Medulla oblongata (tissue), 1 donor: Measurements from ENCODE around the gene ICAM1.

Experiments
- DNase-seq: peaks from one replicate; pipeline ENCODE4 v3.0.0-alpha.2; 2015; ENCODE audit errors: extremely low spot score

ICAM1 gene

GRCh38 chr19:10292789-10293636 lies 22.1 kb downstream of the ICAM1 start:
- no peak for DNase-seq

- no peak for DNase-seq
Measured at GRCh38 chr19:10293637-10294367, 22.9 kb downstream of the ICAM1 start.

DNA sequence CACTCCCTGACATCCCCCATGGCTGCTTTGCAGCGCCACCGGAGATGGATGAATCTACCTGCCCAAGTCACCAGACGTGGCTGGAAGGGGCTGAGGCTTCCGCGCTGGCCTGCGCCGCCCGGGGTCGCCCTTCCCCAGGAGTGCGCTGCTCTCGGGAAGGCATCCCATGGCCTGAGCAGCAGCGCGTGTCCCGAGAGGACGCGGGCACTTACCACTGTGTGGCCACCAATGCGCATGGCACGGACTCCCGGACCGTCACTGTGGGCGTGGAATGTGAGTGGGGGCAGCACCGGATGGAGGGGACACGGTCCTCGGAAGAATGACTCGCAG lies 23.4 kb downstream of the ICAM1 start:
- DNase-seq = no peak

DNA sequence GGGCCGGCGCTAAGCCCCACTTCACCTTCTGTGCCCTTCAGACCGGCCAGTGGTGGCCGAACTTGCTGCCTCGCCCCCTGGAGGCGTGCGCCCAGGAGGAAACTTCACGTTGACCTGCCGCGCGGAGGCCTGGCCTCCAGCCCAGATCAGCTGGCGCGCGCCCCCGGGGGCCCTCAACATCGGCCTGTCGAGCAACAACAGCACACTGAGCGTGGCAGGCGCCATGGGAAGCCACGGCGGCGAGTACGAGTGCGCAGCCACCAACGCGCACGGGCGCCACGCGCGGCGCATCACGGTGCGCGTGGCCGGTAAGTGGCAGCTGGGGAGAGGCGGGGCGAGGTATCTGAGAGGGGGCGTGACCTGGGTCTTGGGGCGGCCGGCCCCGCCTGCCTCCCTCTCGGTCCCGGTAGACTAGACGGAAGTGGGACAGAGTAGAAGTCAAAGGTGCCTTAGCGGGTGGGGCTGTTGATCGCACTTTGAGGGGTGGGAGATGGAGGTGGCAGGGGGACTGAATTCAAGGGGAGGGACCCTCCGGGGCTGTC lies 24.5 kb downstream of the ICAM1 start:
- no peak for DNase-seq

GRCh38 chr19:10295847-10296591 lies 25.1 kb downstream of the ICAM1 start:
- DNase-seq = no peak

DNA sequence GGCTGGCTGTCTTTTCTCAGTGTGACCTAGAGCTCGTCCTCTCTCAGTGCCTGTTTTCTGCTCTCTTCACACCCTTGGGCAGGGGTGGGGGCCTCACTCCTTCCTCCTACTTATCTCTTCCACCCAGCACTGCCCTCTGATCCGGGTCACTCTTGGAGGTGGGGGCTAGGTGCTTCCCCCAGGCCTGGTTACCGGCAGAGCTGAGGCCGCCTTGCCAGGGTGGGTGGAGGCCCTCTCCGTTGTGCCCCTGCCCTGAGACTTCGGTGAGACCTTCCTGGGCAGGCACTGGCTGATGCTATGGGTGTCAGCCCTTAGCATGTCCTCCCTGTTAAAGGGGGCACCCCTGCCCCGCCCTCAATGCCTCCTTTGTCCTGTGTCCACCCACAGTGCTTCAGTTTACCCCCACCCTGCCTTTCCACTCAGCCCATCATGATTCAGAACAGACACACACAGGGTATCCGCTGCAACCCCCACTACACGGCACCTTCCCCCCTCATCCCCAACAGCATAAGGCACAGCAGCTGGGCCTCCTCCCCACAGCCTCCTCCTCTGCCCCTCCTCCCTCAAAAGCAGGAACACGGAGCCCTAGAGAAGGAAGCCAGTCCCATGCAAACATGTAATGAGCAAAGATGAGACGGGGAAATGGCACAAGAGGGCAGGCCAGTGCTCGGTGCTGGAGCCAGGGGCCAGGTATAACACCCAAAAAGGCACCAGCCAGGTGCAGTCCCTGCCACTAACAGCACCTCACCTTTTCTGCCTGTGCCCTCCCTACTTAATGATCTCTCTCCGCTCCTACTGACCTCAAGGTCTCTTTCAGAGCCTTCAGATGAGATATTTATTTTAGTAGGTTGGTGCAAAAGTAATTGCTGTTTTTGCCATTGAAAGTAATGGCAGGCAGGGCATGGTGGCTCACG lies 28.9 kb downstream of the ICAM1 start:
- DNase-seq = no peak

DNA sequence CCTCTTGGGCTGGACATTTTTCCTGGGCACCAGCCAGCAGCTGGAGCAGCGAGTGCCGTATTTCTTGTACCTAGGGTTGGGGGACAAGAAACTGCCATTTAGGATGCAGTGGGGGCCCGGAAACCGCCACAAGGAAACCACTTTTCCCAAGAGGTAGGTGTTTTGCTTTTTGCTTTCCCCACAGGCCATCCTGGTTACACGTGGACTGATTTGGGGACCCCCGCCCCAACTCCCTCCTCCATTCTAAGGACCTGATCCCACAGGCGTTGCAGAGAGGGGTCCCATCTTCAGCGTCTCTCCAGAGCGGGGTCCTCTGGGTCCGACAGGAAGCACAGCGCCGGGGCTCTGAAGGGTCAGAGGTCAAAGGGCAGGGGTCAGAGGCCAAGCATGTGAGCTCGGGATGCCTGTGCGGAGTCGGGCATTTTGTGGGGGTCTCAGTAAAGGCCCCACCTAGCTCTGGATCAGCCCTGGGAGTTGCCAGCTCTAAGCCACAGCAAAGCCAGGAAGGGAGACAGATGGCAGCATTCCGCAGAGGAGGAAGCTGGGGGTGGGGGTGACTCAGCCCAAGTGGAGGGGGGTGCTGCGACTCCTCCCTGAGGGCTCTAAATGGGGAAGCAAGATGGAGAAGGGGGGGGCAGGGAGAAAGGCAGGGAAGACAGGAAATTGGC lies 34.4 kb downstream of the ICAM1 start:
- peak; percentile 56 for DNase-seq

DNA sequence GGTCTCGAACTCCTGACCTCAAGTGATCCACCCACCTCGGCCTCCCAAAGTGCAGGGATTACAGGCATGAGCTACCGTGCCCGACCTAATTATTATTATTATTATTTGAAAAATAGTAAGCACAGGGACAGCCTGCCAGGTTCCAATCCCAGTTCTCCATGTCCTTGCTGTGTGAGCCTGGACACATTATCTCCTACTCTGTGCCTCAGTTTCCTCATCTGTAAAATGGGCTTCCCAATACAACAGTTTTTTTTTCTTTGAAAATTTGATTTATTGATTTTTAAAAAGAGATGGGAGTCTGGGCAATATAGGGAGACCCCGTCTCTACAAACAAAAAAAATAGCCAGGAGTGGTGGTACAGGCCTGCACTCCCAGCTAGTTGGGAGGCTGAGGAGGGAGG lies 35.4 kb downstream of the ICAM1 start:
- DNase-seq = no peak

DNA sequence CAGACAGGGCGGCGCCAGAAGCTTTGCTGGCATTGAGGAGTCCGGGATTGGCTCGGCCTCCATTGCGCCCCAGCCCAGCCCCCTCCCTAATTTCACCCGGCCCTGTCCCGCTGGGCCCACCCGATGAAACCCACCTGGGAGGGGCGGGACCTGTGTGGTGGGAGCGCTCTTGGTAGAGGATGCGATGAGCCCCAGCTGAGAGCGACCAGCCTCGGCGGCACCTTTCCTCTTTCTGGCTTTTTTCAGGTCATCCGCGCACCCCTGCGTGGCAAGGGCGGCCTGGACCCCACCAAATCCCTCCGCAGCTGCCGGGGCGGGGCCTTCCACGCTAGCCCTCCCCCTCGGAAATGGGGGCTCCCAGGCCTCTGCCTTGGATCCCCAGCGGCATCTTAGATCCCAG lies 38.5 kb downstream of the ICAM1 start, which contains the start of gene ZGLP1:
TSS of gene ZGLP1 (minus strand) at position 393 of the 400 bp plus-strand sequence.
- DNase-seq = no peak

- DNase-seq = peak; percentile 85
Measured at GRCh38 chr19:10315335-10316214, 44.7 kb downstream of the ICAM1 start, which contains the start of gene FDX2. Gene FDX2, minus strand, starts transcription at chr19:10316015. Its CDS starts 19 bp downstream, at chr19:10315996.

- DNase-seq = no peak
Measured at GRCh38 chr19:10316229-10317044, 45.5 kb downstream of the ICAM1 start.

DNA sequence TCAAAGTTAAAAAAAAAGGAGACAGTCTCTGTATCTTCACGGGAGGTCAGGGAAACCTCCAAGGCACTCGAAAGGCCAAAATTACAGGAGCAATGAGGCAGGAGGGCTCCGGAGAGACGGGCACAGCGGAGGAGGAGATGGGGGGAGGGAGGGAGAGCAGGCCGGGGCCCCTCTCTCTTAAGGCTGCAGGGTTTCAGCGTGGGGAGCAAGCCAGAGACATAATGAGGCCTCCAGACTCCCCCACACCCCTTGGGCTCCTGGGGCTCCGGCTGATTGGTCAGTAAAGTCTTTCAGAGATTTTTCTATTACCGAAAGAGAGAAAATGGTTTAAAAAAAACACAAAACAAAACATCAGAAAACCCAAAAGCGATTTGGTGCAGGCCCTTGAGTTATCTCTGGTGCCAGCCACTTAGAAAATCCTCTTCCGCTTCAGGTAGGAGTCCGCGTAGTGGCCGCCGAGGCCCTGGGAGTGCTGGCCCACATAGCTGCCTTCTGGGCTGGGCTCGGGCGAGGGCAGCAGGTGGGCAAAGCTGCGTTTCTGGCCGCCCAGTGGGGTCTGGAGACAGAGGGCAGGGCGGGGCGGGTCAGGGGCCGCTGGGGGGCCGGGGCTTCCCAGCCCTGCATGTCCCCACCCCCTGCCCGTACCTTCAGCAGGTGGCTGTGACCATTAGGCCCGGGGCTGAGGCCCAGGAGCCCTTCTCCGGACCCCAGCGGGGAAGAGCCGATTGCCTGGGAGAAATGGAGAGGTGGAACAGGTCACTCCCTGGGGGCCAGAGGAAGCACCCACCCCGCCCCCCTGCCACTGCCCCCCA lies 46.3 kb downstream of the ICAM1 start:
- DNase-seq = no peak

- no peak for DNase-seq
Measured at GRCh38 chr19:10317857-10318462, 47.0 kb downstream of the ICAM1 start.

DNA sequence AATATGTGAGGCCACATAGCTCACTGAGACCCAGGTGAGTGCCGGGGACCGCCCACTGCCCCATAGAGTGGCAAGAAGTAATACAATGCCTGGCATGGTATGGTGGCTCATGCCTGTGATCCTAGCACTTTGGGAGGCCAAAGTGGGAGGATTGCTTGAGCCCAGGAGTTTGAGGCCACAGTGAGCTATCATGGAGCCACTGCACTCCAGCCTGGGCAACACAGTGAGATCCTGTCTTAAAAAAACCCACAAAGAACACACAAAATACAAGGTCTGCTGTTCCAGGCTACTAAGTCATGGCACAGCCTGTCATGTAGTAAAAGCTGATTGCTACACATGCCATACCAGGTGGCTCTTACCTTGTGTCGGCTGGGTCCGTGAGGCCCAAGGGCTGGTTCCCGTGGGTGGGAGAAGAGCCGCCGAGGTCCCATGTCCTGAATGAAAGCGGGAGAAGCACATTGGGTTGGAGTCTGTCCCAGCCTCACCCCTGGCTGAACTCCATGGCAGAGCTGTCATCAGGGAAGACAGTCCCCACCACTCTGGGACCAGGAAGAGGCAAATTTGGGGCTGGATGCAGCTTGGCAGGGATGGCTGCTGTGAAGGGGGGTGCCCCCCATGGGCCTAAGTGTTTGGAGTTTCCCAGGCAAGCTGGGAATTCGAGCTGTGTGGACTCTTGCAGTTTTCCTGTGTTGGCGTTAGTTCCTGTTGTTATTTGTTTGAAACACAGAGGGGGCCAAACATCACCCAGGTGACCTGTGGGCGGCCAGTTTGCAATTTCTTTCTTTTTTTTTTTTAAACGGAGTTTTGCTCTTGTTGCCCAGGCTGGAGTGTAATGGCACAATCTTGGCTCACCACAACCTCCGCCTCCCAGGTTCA lies 48.1 kb downstream of the ICAM1 start:
- DNase-seq = no peak

DNA sequence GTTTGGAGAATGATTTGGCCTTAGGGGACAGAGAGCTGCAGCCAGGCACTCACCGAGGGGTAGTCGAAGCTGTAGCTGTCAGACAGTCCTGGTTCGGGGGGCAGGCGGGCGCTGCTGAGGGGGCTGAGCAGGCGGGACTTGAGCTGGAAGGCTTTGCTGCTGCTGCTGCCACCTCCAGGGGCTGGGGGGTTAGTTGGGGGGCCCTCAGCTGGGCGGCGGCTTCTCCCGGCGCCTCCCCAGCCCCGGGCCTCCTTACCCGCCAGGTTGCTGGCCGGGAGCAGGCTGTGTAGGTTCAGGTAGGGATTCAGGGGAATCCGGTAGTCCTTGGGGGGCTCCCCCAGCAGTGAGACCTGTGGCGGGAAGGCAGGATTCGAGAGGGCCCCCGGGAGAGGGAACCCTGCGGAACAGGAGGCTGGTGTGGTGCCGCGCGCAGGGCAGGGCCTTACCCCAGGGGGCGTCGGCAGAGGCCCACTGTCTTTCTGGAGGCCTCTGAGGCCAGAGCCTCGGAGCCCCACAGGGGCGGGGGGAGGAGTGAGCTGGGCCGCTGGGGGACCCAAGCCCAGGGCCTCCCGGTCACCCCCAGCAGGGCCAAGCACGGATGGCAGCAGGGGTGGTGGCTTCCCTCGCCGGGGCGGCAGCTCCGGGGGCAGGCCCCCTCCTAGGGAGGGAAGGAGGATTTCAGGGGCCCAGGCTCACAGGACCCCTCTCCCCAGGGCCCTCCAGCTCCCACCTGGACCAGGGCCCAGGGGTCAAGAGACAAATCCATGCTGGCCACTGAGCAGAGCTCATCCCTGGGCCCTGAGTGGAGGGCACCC lies 49.9 kb downstream of the ICAM1 start:
- DNase-seq = no peak
